K562 (cell line): Measurements from ENCODE around the gene NEK5. TPM values are rescaled to one million over a fixed set of nuclear protein-coding genes. Genes with fewer than 3 reads are reported as not detected.
A peak's percentile ranks its signal among the peaks of the same experiment; 100 is the strongest.

ENCODE experiments used
- BDP1 ChIP-seq: IDR thresholded peaks from 3 replicates; pipeline ENCODE4 v1.6.1; 2011; ENCODE audit not compliant: insufficient read length, insufficient read depth
- DIDO1 ChIP-seq: fragments of 450-650 bp; IDR thresholded peaks from 2 replicates; pipeline ENCODE4 v1.6.1; 2016; ENCODE audit warnings: low read depth, missing biosample characterization, missing genetic modification characterization
- DPF2 ChIP-seq: fragments of 450-650 bp; IDR thresholded peaks from 2 replicates; pipeline ENCODE4 v1.6.1; 2016
- HNRNPL ChIP-seq: fragments of 200-400 bp; formaldehyde crosslinking; IDR thresholded peaks from 2 replicates; pipeline ENCODE4 v1.6.1; 2017; ENCODE audit warnings: low read depth, mild to moderate bottlenecking, low read length
- KLF10 ChIP-seq: fragments of 250-450 bp; sonication (Bioruptor Pico); IDR thresholded peaks from 2 replicates; pipeline ENCODE4 v1.6.1; 2021; ENCODE audit warnings: matching md5 sums
- NELFE ChIP-seq: IDR thresholded peaks from 2 replicates; pipeline ENCODE4 v1.6.1; 2011; ENCODE audit warnings: mild to moderate bottlenecking; ENCODE audit not compliant: insufficient read depth, insufficient read length
- NR2C2 ChIP-seq, 2 experiments: fragments of 200-800 bp in 1 of 2; sonication (Bioruptor generic) in 1 of 2; sonication (generic) in 1 of 2; formaldehyde crosslinking in 1 of 2; IDR thresholded peaks; 2 replicates each; pipeline versions ENCODE4 v1.6.1 to v1.8.0; 2016 to 2022; ENCODE audit warnings: mild to moderate bottlenecking in 1 of 2, missing compliant biosample characterization in 1 of 2, missing genetic modification characterization in 1 of 2, missing genetic modification reagents in 1 of 2
- PML ChIP-seq: IDR thresholded peaks from 2 replicates; pipeline ENCODE4 v1.6.1; 2012; ENCODE audit warnings: low read length, inconsistent platforms
- POLR2AphosphoS5 ChIP-seq: IDR thresholded peaks from 2 replicates; pipeline ENCODE4 v1.6.1; 2011; ENCODE audit warnings: mild to moderate bottlenecking, low read depth, low read length, moderate library complexity; ENCODE audit not compliant: control insufficient read depth, insufficient read depth
- RAD21 ChIP-seq, 2 experiments: fragments of 250-450 bp in 1 of 2; fragments of 450-650 bp in 1 of 2; sonication (Bioruptor Pico) in 1 of 2; formaldehyde crosslinking in 1 of 2; IDR thresholded peaks in 1 of 2; conservative IDR thresholded peaks in 1 of 2; 2 replicates each; pipeline versions ENCODE4 v1.4.0 to v1.8.0; 2020 to 2022; ENCODE audit warnings: mild to moderate bottlenecking in 2 of 2, moderate library complexity in 1 of 2
- RBM39 ChIP-seq: fragments of 200-400 bp; formaldehyde crosslinking; optimal IDR thresholded peaks from 2 replicates; pipeline ENCODE3; 2018; ENCODE audit warnings: low read depth, low read length
- SAP30 ChIP-seq: fragments of 200-600 bp; sonication (generic); IDR thresholded peaks from 2 replicates; pipeline ENCODE4 v1.6.1; 2012; ENCODE audit warnings: borderline replicate concordance, low read depth, mild to moderate bottlenecking, moderate library complexity, low read length, control low read depth, inconsistent platforms; ENCODE audit not compliant: insufficient read depth, poor library complexity, severe bottlenecking
- SMAD2 ChIP-seq: fragments of 150-350 bp; IDR thresholded peaks from 2 replicates; pipeline ENCODE4 v1.6.1; 2014; ENCODE audit warnings: low read depth, mild to moderate bottlenecking, low read length
- SREBF1 ChIP-seq: fragments of 150-350 bp; IDR thresholded peaks from 2 replicates; pipeline ENCODE4 v1.6.1; 2014; ENCODE audit warnings: antibody characterized with exemption, low read depth, low read length, borderline replicate concordance
- YY1 ChIP-seq, 3 experiments: IDR thresholded peaks; 2 replicates each; pipeline ENCODE4 v1.6.1; 2011; ENCODE audit warnings: low read length in 2 of 3, mild to moderate bottlenecking in 2 of 3, moderate library complexity in 2 of 3, borderline replicate concordance in 1 of 3, control low read depth in 1 of 3, low read depth in 1 of 3; ENCODE audit not compliant: insufficient read depth in 3 of 3, insufficient replicate concordance in 2 of 3, control insufficient read depth in 1 of 3, insufficient read length in 1 of 3; ENCODE audit errors: extremely low read depth in 1 of 3
- ZFP1 ChIP-seq: fragments of 450-650 bp; formaldehyde crosslinking; IDR thresholded peaks from 2 replicates; pipeline ENCODE4 v1.4.0; 2020; ENCODE audit warnings: mild to moderate bottlenecking, mixed read lengths
- ZNF232 ChIP-seq: sonication (generic); formaldehyde crosslinking; IDR thresholded peaks from 2 replicates; pipeline ENCODE4 v1.8.0; 2022; ENCODE audit warnings: mild to moderate bottlenecking, missing genetic modification reagents
- polyA plus RNA-seq, 8 experiments: library from polyadenylated mRNA; depleted of rRNA in 4 of 8; stranded (reverse) in 5 of 8; unstranded in 3 of 8; fragments of >200 nt; fragmentation: Nextera tagmentation in 2 of 8; fragmentation: Illumina TruSeq in 1 of 8; extraction: Ambion mirVana in 2 of 8; extraction: Trizol in 1 of 8; gene quantifications; 2 replicates each; pipeline versions ENCODE4 v1.2.1 to v1.2.3, GENCODE V29; 2011 to 2014; ENCODE audit warnings: inconsistent platforms in 1 of 8, missing spikeins in 1 of 8
- total RNA-seq, 7 experiments: library from RNA; depleted of rRNA in 6 of 7; stranded (reverse); fragments of >200 nt in 6 of 7; fragmentation: Illumina TruSeq in 2 of 7; extraction: Trizol in 2 of 7; gene quantifications; 2 replicates each; pipeline versions ENCODE4 v1.2.1 to v1.2.3, GENCODE V29; 2011 to 2021; ENCODE audit warnings: low replicate concordance in 1 of 7
- TF ChIP-seq, protein P1 (sequence below): sonication (generic); formaldehyde crosslinking; IDR thresholded peaks from 2 replicates; pipeline ENCODE4 v1.8.0; 2022; ENCODE audit warnings: mild to moderate bottlenecking, missing genetic modification reagents
- TF ChIP-seq, protein P2 (sequence below): fragments of 450-650 bp; formaldehyde crosslinking; IDR thresholded peaks from 2 replicates; pipeline ENCODE4 v1.4.0; 2020; ENCODE audit warnings: mild to moderate bottlenecking, moderate library complexity

The NEK5 gene
- total and polyA plus RNA-seq, 9 of the 15 experiments (the other 6 are each of a cell fraction or from before 2014, with no cell fraction given) = 0.09 to 0.44 (median 0.33) TPM

DNA sequence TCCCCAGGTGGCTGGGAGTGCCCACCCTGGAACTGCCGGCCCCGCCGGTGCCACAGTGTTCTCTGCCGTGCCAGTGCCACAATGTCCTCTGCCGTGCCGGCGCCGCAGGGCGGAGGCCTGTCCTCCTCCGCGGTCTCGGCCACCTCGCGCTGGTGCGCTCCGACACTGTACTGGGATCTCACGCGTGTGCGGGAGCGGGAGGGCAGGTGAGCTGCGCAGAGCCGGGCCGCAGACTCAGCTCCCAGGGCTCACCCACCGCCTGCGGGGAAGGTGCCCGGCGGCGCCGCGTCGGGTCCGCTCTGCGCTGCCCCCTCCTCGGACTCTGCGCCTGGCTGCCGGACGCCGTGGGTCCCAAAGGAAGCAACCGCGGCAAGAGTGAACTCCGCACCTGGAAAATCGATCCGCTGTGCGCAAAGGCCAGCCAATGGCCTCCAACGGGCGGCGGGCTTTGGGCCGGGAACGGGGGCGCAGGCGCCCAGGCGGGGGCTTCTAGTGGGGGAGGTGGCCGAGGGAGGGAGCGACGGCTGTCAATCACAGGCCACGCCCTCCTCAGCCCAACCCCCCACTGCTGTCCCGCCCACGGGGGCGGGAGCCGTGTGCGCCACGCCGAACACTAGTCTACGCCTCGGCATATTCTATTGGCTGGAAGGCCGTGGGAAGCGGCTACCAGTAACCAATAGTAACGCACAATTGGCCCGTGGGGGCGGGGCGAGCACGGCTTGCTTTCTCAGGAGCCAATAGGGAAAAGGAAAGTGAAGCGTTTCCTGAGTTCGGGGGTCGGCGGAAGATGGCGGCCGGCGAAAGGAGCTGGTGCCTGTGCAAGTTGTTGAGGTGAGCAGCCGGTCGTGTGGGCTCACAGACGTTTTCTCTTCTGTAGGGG, 117.0 kb downstream of the NEK5 start, which contains the start of gene ALG11 (continued):
- TF ChIP-seq, protein P1, sequence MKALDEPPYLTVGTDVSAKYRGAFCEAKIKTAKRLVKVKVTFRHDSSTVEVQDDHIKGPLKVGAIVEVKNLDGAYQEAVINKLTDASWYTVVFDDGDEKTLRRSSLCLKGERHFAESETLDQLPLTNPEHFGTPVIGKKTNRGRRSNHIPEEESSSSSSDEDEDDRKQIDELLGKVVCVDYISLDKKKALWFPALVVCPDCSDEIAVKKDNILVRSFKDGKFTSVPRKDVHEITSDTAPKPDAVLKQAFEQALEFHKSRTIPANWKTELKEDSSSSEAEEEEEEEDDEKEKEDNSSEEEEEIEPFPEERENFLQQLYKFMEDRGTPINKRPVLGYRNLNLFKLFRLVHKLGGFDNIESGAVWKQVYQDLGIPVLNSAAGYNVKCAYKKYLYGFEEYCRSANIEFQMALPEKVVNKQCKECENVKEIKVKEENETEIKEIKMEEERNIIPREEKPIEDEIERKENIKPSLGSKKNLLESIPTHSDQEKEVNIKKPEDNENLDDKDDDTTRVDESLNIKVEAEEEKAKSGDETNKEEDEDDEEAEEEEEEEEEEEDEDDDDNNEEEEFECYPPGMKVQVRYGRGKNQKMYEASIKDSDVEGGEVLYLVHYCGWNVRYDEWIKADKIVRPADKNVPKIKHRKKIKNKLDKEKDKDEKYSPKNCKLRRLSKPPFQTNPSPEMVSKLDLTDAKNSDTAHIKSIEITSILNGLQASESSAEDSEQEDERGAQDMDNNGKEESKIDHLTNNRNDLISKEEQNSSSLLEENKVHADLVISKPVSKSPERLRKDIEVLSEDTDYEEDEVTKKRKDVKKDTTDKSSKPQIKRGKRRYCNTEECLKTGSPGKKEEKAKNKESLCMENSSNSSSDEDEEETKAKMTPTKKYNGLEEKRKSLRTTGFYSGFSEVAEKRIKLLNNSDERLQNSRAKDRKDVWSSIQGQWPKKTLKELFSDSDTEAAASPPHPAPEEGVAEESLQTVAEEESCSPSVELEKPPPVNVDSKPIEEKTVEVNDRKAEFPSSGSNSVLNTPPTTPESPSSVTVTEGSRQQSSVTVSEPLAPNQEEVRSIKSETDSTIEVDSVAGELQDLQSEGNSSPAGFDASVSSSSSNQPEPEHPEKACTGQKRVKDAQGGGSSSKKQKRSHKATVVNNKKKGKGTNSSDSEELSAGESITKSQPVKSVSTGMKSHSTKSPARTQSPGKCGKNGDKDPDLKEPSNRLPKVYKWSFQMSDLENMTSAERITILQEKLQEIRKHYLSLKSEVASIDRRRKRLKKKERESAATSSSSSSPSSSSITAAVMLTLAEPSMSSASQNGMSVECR (CRISPR knock-in tag) = peak; percentile 65; the same call in 1 of the 2 replicates
- no peak for TF ChIP-seq ZFP1 (CRISPR knock-in tag)
- TF ChIP-seq ZNF232 (CRISPR knock-in tag) = no peak
- TF ChIP-seq KLF10 (CRISPR knock-in tag) = no peak
- TF ChIP-seq DIDO1 (tag) = no peak
- peak; percentile 51 for TF ChIP-seq SAP30
- no peak for TF ChIP-seq BDP1
- TF ChIP-seq, protein P2, sequence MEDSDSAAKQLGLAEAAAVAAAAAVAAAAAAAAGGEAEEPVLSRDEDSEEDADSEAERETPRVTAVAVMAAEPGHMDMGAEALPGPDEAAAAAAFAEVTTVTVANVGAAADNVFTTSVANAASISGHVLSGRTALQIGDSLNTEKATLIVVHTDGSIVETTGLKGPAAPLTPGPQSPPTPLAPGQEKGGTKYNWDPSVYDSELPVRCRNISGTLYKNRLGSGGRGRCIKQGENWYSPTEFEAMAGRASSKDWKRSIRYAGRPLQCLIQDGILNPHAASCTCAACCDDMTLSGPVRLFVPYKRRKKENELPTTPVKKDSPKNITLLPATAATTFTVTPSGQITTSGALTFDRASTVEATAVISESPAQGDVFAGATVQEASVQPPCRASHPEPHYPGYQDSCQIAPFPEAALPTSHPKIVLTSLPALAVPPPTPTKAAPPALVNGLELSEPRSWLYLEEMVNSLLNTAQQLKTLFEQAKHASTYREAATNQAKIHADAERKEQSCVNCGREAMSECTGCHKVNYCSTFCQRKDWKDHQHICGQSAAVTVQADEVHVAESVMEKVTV (CRISPR knock-in tag) = no peak
- no peak for TF ChIP-seq NELFE
- TF ChIP-seq DPF2 = no peak
- TF ChIP-seq RBM39 = no peak
- no peak for TF ChIP-seq SMAD2
- TF ChIP-seq HNRNPL = peak; percentile 80
- no peak; the same call in 1 of the 2 replicates for TF ChIP-seq NR2C2 (CRISPR knock-in tag; IDR thresholded peaks at IDR 0.05)
- peak; percentile 97 for TF ChIP-seq NR2C2 (tag; IDR thresholded peaks at IDR 0.05)
- no peak for TF ChIP-seq RAD21 (CRISPR knock-in tag; conservative IDR thresholded peaks at IDR 0.05 in 1 of 2, IDR thresholded peaks at IDR 0.05 in 1 of 2)
- peak; percentile 70; the same call in 1 of the 2 replicates for TF ChIP-seq POLR2AphosphoS5
- peak; percentile 44; the same call in 1 of the 2 replicates for TF ChIP-seq PML
- TF ChIP-seq YY1 (IDR thresholded peaks at IDR 0.05; ENCODE audit: borderline replicate concordance in 1 of 3, control insufficient read depth in 1 of 3, extremely low read depth in 1 of 3, insufficient read depth in 3 of 3, insufficient read length in 1 of 3, insufficient replicate concordance in 2 of 3, low read depth in 1 of 3, low read length in 2 of 3) = peak; percentile 65 to 96 (median 91)
- no peak for TF ChIP-seq SREBF1
